K562 (cell line): ENCODE data around the gene ANK3. TPM values are rescaled to one million over a fixed set of nuclear protein-coding genes. Genes with fewer than 3 reads are reported as not detected.

Source experiments
- ATAC-seq: fragments of 200-7000 bp; cut with Tn5 transposase; 3 replicates; pipeline ENCODE4 v1.9.1; 2020; ENCODE audit warnings: moderate library complexity
- BruUV-seq: library from RNA; stranded (reverse); fragments of 400-500 nt; replicated peaks from 2 replicates; lab custom pipeline; 2021; lab: Mats Ljungman, UMichigan
- CTCF ChIA-PET: fragments of 300-600 bp; formaldehyde crosslinking; extraction: SDS; loops from one replicate; lab custom pipeline; 2021; ENCODE audit warnings: low intra/inter-chr PET ratio; lab: Yijun Ruan, JAX
- POLR2A ChIA-PET: fragments of 300-600, 350-650 bp; sonication (Branson Sonifier 250); formaldehyde crosslinking; extraction: SDS; loops from one replicate; lab custom pipeline; 2021; ENCODE audit warnings: antibody characterized with exemption, inconsistent platforms; lab: Yijun Ruan, JAX
- DNase-seq, 4 experiments: peaks; one replicate each; pipeline versions ENCODE4 v3.0.0 to v3.0.0-alpha.2; 2011 to 2018; ENCODE audit warnings: low spot score in 3 of 4, mixed read lengths in 3 of 4; ENCODE audit errors: extremely low read depth in 1 of 4
- FAIRE-seq: peaks from 2 replicates; lab custom pipeline; 2011; peaks lifted over from hg19 to GRCh38; lab: Jason Lieb, UNC
- H2AFZ ChIP-seq: 2 replicates; pipeline ENCODE4 v1.6.0; 2011; ENCODE audit warnings: low read depth, low read length, control low read depth, inconsistent platforms
- H3K27ac ChIP-seq: fragments of 200-600 bp; 3 replicates; pipeline ENCODE4 v1.8.0; 2011; ENCODE audit warnings: low read depth, mild to moderate bottlenecking, control low read depth, inconsistent platforms, low read length, moderate library complexity, mixed read lengths; ENCODE audit errors: extremely low read depth
- H3K27me3 ChIP-seq, 2 experiments: fragments of 300-600 bp in 1 of 2; 2 replicates in 1 of 2; 3 replicates in 1 of 2; pipeline versions ENCODE4 v1.6.0 to v1.8.0; 2011; ENCODE audit warnings: inconsistent platforms in 2 of 2, low read length in 2 of 2, mild to moderate bottlenecking in 1 of 2, mixed read lengths in 1 of 2, moderate library complexity in 1 of 2; ENCODE audit not compliant: control insufficient read depth in 2 of 2, insufficient read depth in 2 of 2
- H3K36me3 ChIP-seq: fragments of 300-600 bp; 3 replicates; pipeline ENCODE4 v1.8.0; 2011; ENCODE audit warnings: mild to moderate bottlenecking, low read length, inconsistent platforms; ENCODE audit not compliant: control insufficient read depth, insufficient read depth
- H3K4me1 ChIP-seq, 2 experiments: fragments of 200-600 bp in 1 of 2; replicated peaks in 1 of 2; 2 replicates in 1 of 2; 3 replicates in 1 of 2; pipeline versions ENCODE4 v1.5.1 to v1.8.0; 2011; ENCODE audit warnings: inconsistent platforms in 2 of 2, low read length in 2 of 2, mild to moderate bottlenecking in 1 of 2, mixed read lengths in 1 of 2, moderate library complexity in 1 of 2; ENCODE audit not compliant: control insufficient read depth in 2 of 2, insufficient read depth in 2 of 2
- H3K4me2 ChIP-seq: 2 replicates; pipeline ENCODE4 v1.6.1; 2011; ENCODE audit warnings: low read length, control low read depth, inconsistent platforms, mixed read lengths; ENCODE audit not compliant: insufficient read depth
- H3K4me3 ChIP-seq: fragments of 200-600 bp; sonication (generic), shearing (Covaris generic); 2 replicates; pipeline ENCODE4 v1.5.1; 2016; ENCODE audit warnings: control low read depth, inconsistent platforms
- H3K79me2 ChIP-seq: fragments of 200-600 bp; 3 replicates; pipeline ENCODE4 v1.8.0; 2011; ENCODE audit warnings: low read length, inconsistent platforms; ENCODE audit not compliant: control insufficient read depth, insufficient read depth
- H3K9ac ChIP-seq, 2 experiments: 2 replicates each; pipeline versions ENCODE4 v1.6.0 to v1.6.1; 2011; ENCODE audit warnings: low read depth in 2 of 2, low read length in 2 of 2, control low read depth in 1 of 2, inconsistent platforms in 1 of 2, mild to moderate bottlenecking in 1 of 2, mixed read lengths in 1 of 2; ENCODE audit not compliant: insufficient read depth in 1 of 2
- H3K9me1 ChIP-seq: one replicate; pipeline ENCODE4 v1.6.0; 2011; ENCODE audit warnings: inconsistent platforms, mild to moderate bottlenecking, low read length, moderate library complexity; ENCODE audit not compliant: control insufficient read depth, insufficient read depth
- H3K9me3 ChIP-seq: replicated peaks from 2 replicates; pipeline ENCODE4 v1.5.1; 2011; ENCODE audit warnings: low read depth, low read length, inconsistent platforms; ENCODE audit not compliant: control insufficient read depth, insufficient read depth
- H4K20me1 ChIP-seq: replicated peaks from 2 replicates; pipeline ENCODE4 v1.6.1; 2011; ENCODE audit warnings: low read length, inconsistent platforms, mixed read lengths; ENCODE audit not compliant: control insufficient read depth, insufficient read depth
- FOXJ3 ChIP-seq: sonication (generic); formaldehyde crosslinking; IDR thresholded peaks from 2 replicates; pipeline ENCODE4 v1.4.0; 2020; ENCODE audit warnings: mild to moderate bottlenecking, missing genetic modification reagents
- FOXM1 ChIP-seq, 2 experiments: fragments of 450-650 bp in 1 of 2; sonication (generic) in 1 of 2; formaldehyde crosslinking in 1 of 2; IDR thresholded peaks; 2 replicates each; pipeline versions ENCODE4 v1.6.1 to v1.9.0; 2017 to 2022; ENCODE audit warnings: low read depth in 2 of 2, mild to moderate bottlenecking in 2 of 2, missing genetic modification reagents in 1 of 2, moderate library complexity in 1 of 2
- HDAC1 ChIP-seq, 2 experiments: fragments of 450-650 bp; IDR thresholded peaks; 2 replicates each; pipeline ENCODE4 v1.6.1; 2016 to 2017; ENCODE audit warnings: inconsistent platforms in 1 of 2, mild to moderate bottlenecking in 1 of 2, moderate library complexity in 1 of 2
- IFI16 ChIP-seq: fragments of 250-450 bp; sonication (Bioruptor Pico); IDR thresholded peaks from 2 replicates; pipeline ENCODE4 v2.1.2; 2022; ENCODE audit warnings: mild to moderate bottlenecking, inconsistent platforms
- NCOA6 ChIP-seq: fragments of 450-650 bp; IDR thresholded peaks from 2 replicates; pipeline ENCODE4 v1.6.1; 2017; ENCODE audit warnings: mild to moderate bottlenecking
- THRAP3 ChIP-seq: fragments of 450-650 bp; IDR thresholded peaks from 2 replicates; pipeline ENCODE4 v1.6.1; 2016; ENCODE audit warnings: mild to moderate bottlenecking, inconsistent platforms, borderline replicate concordance
- ZNF146 ChIP-seq: IDR thresholded peaks from one replicate; pipeline ENCODE4 v1.6.1; 2018; ENCODE audit warnings: missing compliant biosample characterization; ENCODE audit not compliant: unreplicated experiment
- WGBS: fragments of 100-300 bp; shearing (Covaris generic); methylation state at CpG from one replicate; pipeline ENCODE4 v1.1.6; 2016; ENCODE audit warnings: low coverage, mixed read lengths; ENCODE audit not compliant: insufficient coverage; ENCODE audit errors: missing lambda C conversion rate; 5-methylcytosine and 5-hydroxymethylcytosine counted together
- in situ Hi-C: fragments of 300-500 bp; cut with MboI; formaldehyde crosslinking; loops from 4 replicates; pipeline ENCODE4 v1.15.0; 2018; ENCODE audit warnings: inconsistent platforms, mixed read lengths
- intact Hi-C: fragments of 100-400 bp; cut with micrococcal nuclease; formaldehyde crosslinking; loops from 2 replicates; pipeline ENCODE4 v1.14.2; 2022
- polyA plus RNA-seq, 8 experiments: library from polyadenylated mRNA; depleted of rRNA in 4 of 8; stranded (reverse) in 5 of 8; unstranded in 3 of 8; fragments of >200 nt; fragmentation: Nextera tagmentation in 2 of 8; fragmentation: Illumina TruSeq in 1 of 8; extraction: Ambion mirVana in 2 of 8; extraction: Trizol in 1 of 8; gene quantifications; 2 replicates each; pipeline versions ENCODE4 v1.2.1 to v1.2.3, GENCODE V29; 2011 to 2014; ENCODE audit warnings: inconsistent platforms in 1 of 8, missing spikeins in 1 of 8
- total RNA-seq, 7 experiments: library from RNA; depleted of rRNA in 6 of 7; stranded (reverse); fragments of >200 nt in 6 of 7; fragmentation: Illumina TruSeq in 2 of 7; extraction: Trizol in 2 of 7; gene quantifications; 2 replicates each; pipeline versions ENCODE4 v1.2.1 to v1.2.3, GENCODE V29; 2011 to 2021; ENCODE audit warnings: low replicate concordance in 1 of 7
- TF ChIP-seq, protein P1 (sequence below): fragments of 200-800 bp; sonication (Bioruptor generic); IDR thresholded peaks from 2 replicates; pipeline ENCODE4 v1.6.1; 2016; ENCODE audit warnings: missing genetic modification characterization, missing compliant biosample characterization
- TF ChIP-seq, protein P2 (sequence below): fragments of 250-450 bp; sonication (Bioruptor Pico); IDR thresholded peaks from 2 replicates; pipeline ENCODE4 v1.4.0; 2020
- TF ChIP-seq, protein P3 (sequence below): fragments of 450-650 bp; conservative IDR thresholded peaks from 2 replicates; pipeline ENCODE4 v1.6.1; 2016; ENCODE audit warnings: missing genetic modification characterization, low read depth, mild to moderate bottlenecking, missing compliant biosample characterization, moderate library complexity
- TF ChIP-seq, protein P4 (sequence below): IDR thresholded peaks from 3 replicates; pipeline ENCODE4 v1.6.1; 2011; ENCODE audit warnings: borderline replicate concordance, mild to moderate bottlenecking, moderate library complexity; ENCODE audit not compliant: insufficient read length; ENCODE audit errors: extremely low read depth

Gene ANK3
- total and polyA plus RNA-seq, 9 of the 15 experiments (the other 6 are each of a cell fraction or from before 2014, with no cell fraction given): 10.0 to 32.3 (median 17.9) TPM

DNA sequence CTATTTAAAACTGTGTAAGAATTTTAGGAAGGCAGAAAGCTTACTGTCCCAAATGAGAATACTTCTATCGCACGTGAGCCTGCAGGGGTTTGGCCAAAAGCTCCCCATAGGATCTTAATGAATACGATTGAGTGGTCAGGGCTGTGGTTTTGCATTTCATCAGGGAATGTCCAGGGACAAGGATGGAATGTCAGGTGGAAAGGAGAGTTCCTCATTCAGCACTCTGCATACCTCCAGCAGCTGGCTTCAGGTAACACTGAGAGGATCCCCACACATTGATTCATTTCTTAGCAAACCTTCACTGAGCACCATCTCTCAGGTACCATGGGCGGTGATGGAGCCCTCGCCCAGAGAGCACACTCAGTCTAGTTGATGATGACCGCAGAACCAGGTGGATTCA lies 27.2 kb downstream of the ANK3 start:
- TF ChIP-seq, protein P1, sequence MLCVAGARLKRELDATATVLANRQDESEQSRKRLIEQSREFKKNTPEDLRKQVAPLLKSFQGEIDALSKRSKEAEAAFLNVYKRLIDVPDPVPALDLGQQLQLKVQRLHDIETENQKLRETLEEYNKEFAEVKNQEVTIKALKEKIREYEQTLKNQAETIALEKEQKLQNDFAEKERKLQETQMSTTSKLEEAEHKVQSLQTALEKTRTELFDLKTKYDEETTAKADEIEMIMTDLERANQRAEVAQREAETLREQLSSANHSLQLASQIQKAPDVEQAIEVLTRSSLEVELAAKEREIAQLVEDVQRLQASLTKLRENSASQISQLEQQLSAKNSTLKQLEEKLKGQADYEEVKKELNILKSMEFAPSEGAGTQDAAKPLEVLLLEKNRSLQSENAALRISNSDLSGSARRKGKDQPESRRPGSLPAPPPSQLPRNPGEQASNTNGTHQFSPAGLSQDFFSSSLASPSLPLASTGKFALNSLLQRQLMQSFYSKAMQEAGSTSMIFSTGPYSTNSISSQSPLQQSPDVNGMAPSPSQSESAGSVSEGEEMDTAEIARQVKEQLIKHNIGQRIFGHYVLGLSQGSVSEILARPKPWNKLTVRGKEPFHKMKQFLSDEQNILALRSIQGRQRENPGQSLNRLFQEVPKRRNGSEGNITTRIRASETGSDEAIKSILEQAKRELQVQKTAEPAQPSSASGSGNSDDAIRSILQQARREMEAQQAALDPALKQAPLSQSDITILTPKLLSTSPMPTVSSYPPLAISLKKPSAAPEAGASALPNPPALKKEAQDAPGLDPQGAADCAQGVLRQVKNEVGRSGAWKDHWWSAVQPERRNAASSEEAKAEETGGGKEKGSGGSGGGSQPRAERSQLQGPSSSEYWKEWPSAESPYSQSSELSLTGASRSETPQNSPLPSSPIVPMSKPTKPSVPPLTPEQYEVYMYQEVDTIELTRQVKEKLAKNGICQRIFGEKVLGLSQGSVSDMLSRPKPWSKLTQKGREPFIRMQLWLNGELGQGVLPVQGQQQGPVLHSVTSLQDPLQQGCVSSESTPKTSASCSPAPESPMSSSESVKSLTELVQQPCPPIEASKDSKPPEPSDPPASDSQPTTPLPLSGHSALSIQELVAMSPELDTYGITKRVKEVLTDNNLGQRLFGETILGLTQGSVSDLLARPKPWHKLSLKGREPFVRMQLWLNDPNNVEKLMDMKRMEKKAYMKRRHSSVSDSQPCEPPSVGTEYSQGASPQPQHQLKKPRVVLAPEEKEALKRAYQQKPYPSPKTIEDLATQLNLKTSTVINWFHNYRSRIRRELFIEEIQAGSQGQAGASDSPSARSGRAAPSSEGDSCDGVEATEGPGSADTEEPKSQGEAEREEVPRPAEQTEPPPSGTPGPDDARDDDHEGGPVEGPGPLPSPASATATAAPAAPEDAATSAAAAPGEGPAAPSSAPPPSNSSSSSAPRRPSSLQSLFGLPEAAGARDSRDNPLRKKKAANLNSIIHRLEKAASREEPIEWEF (CRISPR knock-in tag): no peak
- TF ChIP-seq, protein P2, sequence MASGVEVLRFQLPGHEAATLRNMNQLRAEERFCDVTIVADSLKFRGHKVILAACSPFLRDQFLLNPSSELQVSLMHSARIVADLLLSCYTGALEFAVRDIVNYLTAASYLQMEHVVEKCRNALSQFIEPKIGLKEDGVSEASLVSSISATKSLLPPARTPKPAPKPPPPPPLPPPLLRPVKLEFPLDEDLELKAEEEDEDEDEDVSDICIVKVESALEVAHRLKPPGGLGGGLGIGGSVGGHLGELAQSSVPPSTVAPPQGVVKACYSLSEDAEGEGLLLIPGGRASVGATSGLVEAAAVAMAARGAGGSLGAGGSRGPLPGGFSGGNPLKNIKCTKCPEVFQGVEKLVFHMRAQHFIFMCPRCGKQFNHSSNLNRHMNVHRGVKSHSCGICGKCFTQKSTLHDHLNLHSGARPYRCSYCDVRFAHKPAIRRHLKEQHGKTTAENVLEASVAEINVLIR (CRISPR knock-in tag): no peak
- TF ChIP-seq FOXM1 (IDR thresholded peaks at IDR 0.05; ENCODE audit: low read depth) (no peak), FOXM1 (CRISPR knock-in tag; IDR thresholded peaks at IDR 0.05; ENCODE audit: low read depth) (no peak), ZNF146 (CRISPR knock-in tag) (no peak), IFI16 (CRISPR knock-in tag) (no peak), FOXJ3 (no peak), HDAC1 (IDR thresholded peaks at IDR 0.05) (no peak), NCOA6 (no peak), THRAP3 (no peak)
- TF ChIP-seq, protein P3, sequence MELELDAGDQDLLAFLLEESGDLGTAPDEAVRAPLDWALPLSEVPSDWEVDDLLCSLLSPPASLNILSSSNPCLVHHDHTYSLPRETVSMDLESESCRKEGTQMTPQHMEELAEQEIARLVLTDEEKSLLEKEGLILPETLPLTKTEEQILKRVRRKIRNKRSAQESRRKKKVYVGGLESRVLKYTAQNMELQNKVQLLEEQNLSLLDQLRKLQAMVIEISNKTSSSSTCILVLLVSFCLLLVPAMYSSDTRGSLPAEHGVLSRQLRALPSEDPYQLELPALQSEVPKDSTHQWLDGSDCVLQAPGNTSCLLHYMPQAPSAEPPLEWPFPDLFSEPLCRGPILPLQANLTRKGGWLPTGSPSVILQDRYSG (tag): no peak
- TF ChIP-seq, protein P4, sequence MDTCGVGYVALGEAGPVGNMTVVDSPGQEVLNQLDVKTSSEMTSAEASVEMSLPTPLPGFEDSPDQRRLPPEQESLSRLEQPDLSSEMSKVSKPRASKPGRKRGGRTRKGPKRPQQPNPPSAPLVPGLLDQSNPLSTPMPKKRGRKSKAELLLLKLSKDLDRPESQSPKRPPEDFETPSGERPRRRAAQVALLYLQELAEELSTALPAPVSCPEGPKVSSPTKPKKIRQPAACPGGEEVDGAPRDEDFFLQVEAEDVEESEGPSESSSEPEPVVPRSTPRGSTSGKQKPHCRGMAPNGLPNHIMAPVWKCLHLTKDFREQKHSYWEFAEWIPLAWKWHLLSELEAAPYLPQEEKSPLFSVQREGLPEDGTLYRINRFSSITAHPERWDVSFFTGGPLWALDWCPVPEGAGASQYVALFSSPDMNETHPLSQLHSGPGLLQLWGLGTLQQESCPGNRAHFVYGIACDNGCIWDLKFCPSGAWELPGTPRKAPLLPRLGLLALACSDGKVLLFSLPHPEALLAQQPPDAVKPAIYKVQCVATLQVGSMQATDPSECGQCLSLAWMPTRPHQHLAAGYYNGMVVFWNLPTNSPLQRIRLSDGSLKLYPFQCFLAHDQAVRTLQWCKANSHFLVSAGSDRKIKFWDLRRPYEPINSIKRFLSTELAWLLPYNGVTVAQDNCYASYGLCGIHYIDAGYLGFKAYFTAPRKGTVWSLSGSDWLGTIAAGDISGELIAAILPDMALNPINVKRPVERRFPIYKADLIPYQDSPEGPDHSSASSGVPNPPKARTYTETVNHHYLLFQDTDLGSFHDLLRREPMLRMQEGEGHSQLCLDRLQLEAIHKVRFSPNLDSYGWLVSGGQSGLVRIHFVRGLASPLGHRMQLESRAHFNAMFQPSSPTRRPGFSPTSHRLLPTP: no peak
- ATAC-seq (no peak), DNase-seq (no peak), FAIRE-seq (no peak)
- Histone ChIP-seq H4K20me1 (no peaks in the 10 kb centered on the region), H3K9me3 (no peaks in the 10 kb centered on the region), H3K27ac (no peak overlapping the region), H3K9ac (no peak overlapping the region), H3K9me1 (no peaks in the 10 kb centered on the region), H3K79me2 (no peaks in the 10 kb centered on the region), H2AFZ (no peak overlapping the region), H3K36me3 (no peaks in the 10 kb centered on the region), H3K4me3 (no peak overlapping the region), H3K27me3 (no peaks in the 10 kb centered on the region), H3K4me2 (no peak overlapping the region), H3K4me1 (no peaks in the 10 kb centered on the region)
- in situ Hi-C loops (no loop called here), intact Hi-C loops (no loop called here)
- POLR2A ChIA-PET: interaction anchor here (0.8 to 2.0 kb wide), 2 partner anchors 12 to 66 kb away, joined by 3 to 9 read pairs; no protein-coding TSS in a partner anchor
- WGBS: 52% methylated on average over 6 of the region's 6 CpGs
- CTCF ChIA-PET: no interaction called here
- BruUV-seq: no TSS peak
